Stimulated activated CD4-positive, alpha-beta T cell treated with anti-CD3 and anti-CD28 coated beads, Interleukin-2, amount 100 ng/mL, for 4 hours (primary cell): ENCODE measurements around the gene LCOR.
"Not testable (repeated sequence)": the region's sequence is repeated elsewhere in the genome, so short reads cannot be mapped to it uniquely, and the experiment has no call there.

Source experiments
- DNase-seq: peaks from one replicate; pipeline ENCODE4 v3.0.0-alpha.2; 2020; ENCODE audit warnings: low read depth

The LCOR gene

GRCh38 chr10:96840841-96841518 is 8.9 kb downstream of the LCOR start:
- no peak for DNase-seq

- DNase-seq: no peak
Measured at GRCh38 chr10:96842896-96843723, 11.0 kb downstream of the LCOR start.

- DNase-seq: no peak
Measured at GRCh38 chr10:96843823-96844222, 11.7 kb downstream of the LCOR start.

- DNase-seq: no peak
Measured at GRCh38 chr10:96846395-96846794, 14.3 kb downstream of the LCOR start.

GRCh38 chr10:96846926-96847325 is 14.8 kb downstream of the LCOR start:
- no peak for DNase-seq

GRCh38 chr10:96847356-96847755 is 15.3 kb downstream of the LCOR start:
- DNase-seq: not testable (repeated sequence)

- no peak for DNase-seq
Measured at GRCh38 chr10:96850113-96850512, 18.0 kb downstream of the LCOR start.

- no peak for DNase-seq
Measured at GRCh38 chr10:96850825-96851224, 18.7 kb downstream of the LCOR start.

- DNase-seq: no peak
Measured at GRCh38 chr10:96851281-96851680, 19.2 kb downstream of the LCOR start.

- no peak for DNase-seq
Measured at GRCh38 chr10:96856317-96856716, 24.2 kb downstream of the LCOR start.

GRCh38 chr10:96857301-96858012 is 25.4 kb downstream of the LCOR start:
- DNase-seq: no peak

GRCh38 chr10:96858038-96858705 is 26.1 kb downstream of the LCOR start:
- DNase-seq: no peak

- no peak for DNase-seq
Measured at GRCh38 chr10:96858706-96859050, 26.6 kb downstream of the LCOR start.

GRCh38 chr10:96860631-96861277 is 28.7 kb downstream of the LCOR start:
- no peak for DNase-seq

- DNase-seq: no peak
Measured at GRCh38 chr10:96863922-96864543, 31.9 kb downstream of the LCOR start.

- no peak for DNase-seq
Measured at GRCh38 chr10:96873086-96873485, 41.0 kb downstream of the LCOR start.

GRCh38 chr10:96873756-96874467 is 41.8 kb downstream of the LCOR start:
- DNase-seq: no peak

GRCh38 chr10:96878057-96878456 is 46.0 kb downstream of the LCOR start:
- no peak for DNase-seq

- no peak for DNase-seq
Measured at GRCh38 chr10:96880575-96880974, 48.5 kb downstream of the LCOR start.

- no peak for DNase-seq
Measured at GRCh38 chr10:96889415-96890171, 57.5 kb downstream of the LCOR start.
